ENCODE measurements around the gene P2RX3.

DNA sequence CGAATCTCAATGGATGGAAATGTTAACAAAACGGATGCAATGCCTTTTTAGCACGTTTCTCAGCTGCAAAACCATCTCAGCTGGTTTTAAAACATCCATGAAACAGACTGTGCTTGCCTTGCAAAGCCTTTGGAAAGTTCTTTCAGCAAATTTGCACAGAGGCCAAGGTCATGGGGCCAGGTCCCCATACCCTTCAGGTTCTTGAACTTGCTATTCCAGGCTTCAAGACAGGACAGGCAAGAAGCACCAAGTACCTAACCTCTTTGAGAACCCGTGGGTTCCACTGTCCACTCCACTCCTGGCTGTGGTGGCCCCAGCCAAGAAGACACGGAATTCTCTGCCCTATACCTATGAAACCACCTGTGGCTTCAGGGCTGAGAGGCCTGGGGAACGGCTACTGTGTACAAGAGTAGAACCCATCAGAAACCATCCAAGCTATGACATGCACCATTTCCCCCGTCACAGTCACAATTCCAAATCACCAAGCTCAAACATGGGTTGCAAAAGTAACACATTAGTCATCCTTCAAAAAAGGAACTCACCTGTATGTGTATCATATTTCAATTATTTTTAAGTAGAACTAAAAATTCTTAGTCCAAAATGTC is 30.4 kb upstream of the P2RX3 start:
- TF ChIP-seq, protein P1, sequence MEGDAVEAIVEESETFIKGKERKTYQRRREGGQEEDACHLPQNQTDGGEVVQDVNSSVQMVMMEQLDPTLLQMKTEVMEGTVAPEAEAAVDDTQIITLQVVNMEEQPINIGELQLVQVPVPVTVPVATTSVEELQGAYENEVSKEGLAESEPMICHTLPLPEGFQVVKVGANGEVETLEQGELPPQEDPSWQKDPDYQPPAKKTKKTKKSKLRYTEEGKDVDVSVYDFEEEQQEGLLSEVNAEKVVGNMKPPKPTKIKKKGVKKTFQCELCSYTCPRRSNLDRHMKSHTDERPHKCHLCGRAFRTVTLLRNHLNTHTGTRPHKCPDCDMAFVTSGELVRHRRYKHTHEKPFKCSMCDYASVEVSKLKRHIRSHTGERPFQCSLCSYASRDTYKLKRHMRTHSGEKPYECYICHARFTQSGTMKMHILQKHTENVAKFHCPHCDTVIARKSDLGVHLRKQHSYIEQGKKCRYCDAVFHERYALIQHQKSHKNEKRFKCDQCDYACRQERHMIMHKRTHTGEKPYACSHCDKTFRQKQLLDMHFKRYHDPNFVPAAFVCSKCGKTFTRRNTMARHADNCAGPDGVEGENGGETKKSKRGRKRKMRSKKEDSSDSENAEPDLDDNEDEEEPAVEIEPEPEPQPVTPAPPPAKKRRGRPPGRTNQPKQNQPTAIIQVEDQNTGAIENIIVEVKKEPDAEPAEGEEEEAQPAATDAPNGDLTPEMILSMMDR (conservative IDR thresholded peaks at IDR 0.05; ENCODE audit: low read depth in 2 of 2), result no peak
- TF ChIP-seq, protein P2, sequence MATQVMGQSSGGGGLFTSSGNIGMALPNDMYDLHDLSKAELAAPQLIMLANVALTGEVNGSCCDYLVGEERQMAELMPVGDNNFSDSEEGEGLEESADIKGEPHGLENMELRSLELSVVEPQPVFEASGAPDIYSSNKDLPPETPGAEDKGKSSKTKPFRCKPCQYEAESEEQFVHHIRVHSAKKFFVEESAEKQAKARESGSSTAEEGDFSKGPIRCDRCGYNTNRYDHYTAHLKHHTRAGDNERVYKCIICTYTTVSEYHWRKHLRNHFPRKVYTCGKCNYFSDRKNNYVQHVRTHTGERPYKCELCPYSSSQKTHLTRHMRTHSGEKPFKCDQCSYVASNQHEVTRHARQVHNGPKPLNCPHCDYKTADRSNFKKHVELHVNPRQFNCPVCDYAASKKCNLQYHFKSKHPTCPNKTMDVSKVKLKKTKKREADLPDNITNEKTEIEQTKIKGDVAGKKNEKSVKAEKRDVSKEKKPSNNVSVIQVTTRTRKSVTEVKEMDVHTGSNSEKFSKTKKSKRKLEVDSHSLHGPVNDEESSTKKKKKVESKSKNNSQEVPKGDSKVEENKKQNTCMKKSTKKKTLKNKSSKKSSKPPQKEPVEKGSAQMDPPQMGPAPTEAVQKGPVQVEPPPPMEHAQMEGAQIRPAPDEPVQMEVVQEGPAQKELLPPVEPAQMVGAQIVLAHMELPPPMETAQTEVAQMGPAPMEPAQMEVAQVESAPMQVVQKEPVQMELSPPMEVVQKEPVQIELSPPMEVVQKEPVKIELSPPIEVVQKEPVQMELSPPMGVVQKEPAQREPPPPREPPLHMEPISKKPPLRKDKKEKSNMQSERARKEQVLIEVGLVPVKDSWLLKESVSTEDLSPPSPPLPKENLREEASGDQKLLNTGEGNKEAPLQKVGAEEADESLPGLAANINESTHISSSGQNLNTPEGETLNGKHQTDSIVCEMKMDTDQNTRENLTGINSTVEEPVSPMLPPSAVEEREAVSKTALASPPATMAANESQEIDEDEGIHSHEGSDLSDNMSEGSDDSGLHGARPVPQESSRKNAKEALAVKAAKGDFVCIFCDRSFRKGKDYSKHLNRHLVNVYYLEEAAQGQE (IDR thresholded peaks at IDR 0.05; ENCODE audit: unreplicated experiment), result no peak
- TF ChIP-seq NANOG (IDR thresholded peaks at IDR 0.05; ENCODE audit: borderline replicate concordance) (no peak), EZH2phosphoT487 (IDR thresholded peaks at IDR 0.05; ENCODE audit: unreplicated experiment) (no peak), EZH2 (IDR thresholded peaks at IDR 0.05; ENCODE audit: low read depth, unreplicated experiment) (no peak), POLR2AphosphoS5 (IDR thresholded peaks at IDR 0.05; ENCODE audit: low read depth) (no peak)
